ENCODE measurements around the gene TRMT61A.

The TRMT61A gene

GRCh38 chr14:103556946-103557758, 28.2 kb downstream of the TRMT61A start:
- TF ChIP-seq, protein P1, sequence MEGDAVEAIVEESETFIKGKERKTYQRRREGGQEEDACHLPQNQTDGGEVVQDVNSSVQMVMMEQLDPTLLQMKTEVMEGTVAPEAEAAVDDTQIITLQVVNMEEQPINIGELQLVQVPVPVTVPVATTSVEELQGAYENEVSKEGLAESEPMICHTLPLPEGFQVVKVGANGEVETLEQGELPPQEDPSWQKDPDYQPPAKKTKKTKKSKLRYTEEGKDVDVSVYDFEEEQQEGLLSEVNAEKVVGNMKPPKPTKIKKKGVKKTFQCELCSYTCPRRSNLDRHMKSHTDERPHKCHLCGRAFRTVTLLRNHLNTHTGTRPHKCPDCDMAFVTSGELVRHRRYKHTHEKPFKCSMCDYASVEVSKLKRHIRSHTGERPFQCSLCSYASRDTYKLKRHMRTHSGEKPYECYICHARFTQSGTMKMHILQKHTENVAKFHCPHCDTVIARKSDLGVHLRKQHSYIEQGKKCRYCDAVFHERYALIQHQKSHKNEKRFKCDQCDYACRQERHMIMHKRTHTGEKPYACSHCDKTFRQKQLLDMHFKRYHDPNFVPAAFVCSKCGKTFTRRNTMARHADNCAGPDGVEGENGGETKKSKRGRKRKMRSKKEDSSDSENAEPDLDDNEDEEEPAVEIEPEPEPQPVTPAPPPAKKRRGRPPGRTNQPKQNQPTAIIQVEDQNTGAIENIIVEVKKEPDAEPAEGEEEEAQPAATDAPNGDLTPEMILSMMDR (IDR thresholded peaks at IDR 0.05; ENCODE audit: low read depth, low read length, missing control alignments), result no peak
- H3K27ac ChIP-seq, result no peak overlapping the region
- H3K4me3 ChIP-seq (ENCODE audit: low read depth, low read length), result no peak overlapping the region

DNA sequence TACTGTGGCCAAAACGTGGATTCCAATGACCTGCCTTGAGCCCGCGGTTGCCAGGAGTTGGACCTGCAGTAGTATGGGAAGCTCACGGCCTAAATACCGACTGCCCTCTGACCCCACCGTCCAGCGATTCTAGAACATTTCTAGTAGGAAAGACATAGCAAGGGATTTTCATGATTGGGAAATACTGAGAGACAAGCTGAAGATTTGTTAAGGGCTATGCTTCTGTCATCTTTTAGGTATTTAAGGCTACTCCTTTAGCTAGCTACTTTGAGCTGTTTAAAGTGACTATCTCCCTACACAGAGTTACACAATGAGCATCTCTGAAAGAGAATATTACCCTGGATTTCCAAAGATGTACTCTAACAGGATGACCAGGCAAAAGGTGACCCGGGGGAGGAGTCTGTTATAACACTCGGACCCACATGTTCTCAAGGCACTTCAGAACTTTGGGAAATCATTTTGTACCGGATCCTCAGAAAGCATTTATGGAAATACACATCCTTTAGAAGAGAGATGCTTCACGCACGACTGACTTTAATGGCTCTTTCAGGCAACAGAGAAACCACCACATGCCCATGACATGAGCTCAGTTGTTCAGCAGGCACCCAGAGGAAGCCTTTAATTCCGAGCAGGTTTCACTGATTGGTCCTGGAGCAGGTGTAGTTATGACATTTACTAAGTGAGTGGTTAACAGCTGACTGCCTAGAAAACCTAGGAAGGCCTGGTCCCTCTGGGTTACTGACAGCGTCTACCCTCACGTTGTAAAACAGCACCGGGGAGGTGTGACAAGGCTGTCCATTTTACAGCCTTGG, 29.3 kb downstream of the TRMT61A start:
- H3K27ac ChIP-seq, result no peak overlapping the region
- in situ Hi-C loops (cut with HindIII; ENCODE audit: low pct_ligation_motif_present, low sequenced_read_pairs), result no loop called here
- TF ChIP-seq, protein P1 (IDR thresholded peaks at IDR 0.05; ENCODE audit: low read depth, low read length, missing control alignments), result no peak
- no peaks in the 10 kb centered on the region for H3K27me3 ChIP-seq (replicated peaks)
- peaks cover 9% of the 10 kb centered on the region for H3K36me3 ChIP-seq (replicated peaks)
- no peak overlapping the region for H3K4me3 ChIP-seq (ENCODE audit: low read depth, low read length)
- no peak for DNase-seq

More at GRCh38 chr14:103556946-103557758, 28.2 kb downstream of the TRMT61A start:
- no peak for DNase-seq
- Histone ChIP-seq H3K36me3 (replicated peaks) (peaks cover 9% of the 10 kb centered on the region), H3K27me3 (replicated peaks) (no peaks in the 10 kb centered on the region)
- in situ Hi-C loops (cut with HindIII; ENCODE audit: low pct_ligation_motif_present, low sequenced_read_pairs), result no loop called here

GRCh38 chr14:103559766-103560165, 30.8 kb downstream of the TRMT61A start:
- in situ Hi-C loops (cut with HindIII; ENCODE audit: low pct_ligation_motif_present, low sequenced_read_pairs), result no loop called here
- Histone ChIP-seq H3K27ac (no peak overlapping the region), H3K36me3 (replicated peaks) (peaks cover 9% of the 10 kb centered on the region), H3K4me3 (ENCODE audit: low read depth, low read length) (no peak overlapping the region), H3K27me3 (replicated peaks) (no peaks in the 10 kb centered on the region)
- TF ChIP-seq, protein P1 (IDR thresholded peaks at IDR 0.05; ENCODE audit: low read depth, low read length, missing control alignments), result no peak
- no peak for DNase-seq

DNA sequence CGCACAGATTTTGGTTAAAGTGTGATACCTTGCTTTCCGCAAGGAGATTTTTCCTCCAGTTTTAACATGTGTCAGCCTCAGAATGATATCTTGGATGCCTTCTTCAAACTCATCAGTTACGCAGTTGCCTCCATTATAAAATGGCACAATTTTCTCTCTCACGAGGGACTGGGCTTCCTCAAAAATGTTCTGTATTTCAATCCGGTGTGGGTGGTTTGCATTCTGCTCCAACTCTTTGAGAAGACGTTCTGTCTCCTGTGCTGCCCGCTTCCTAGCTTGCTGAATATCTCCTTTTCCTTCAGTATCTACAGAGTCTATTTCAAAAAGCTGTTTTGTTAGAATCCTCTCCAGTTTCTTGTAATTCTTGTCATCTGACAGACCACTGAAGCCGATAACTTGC, 31.7 kb downstream of the TRMT61A start:
- TF ChIP-seq, protein P1 (IDR thresholded peaks at IDR 0.05; ENCODE audit: low read depth, low read length, missing control alignments), result no peak
- Histone ChIP-seq H3K4me3 (ENCODE audit: low read depth, low read length) (no peak overlapping the region), H3K27ac (no peak overlapping the region), H3K36me3 (replicated peaks) (peaks cover 9% of the 10 kb centered on the region), H3K27me3 (replicated peaks) (no peaks in the 10 kb centered on the region)
- no peak for DNase-seq
- in situ Hi-C loops (cut with HindIII; ENCODE audit: low pct_ligation_motif_present, low sequenced_read_pairs), result no loop called here

- in situ Hi-C loops (cut with HindIII; ENCODE audit: low pct_ligation_motif_present, low sequenced_read_pairs), result no loop called here
- H3K27me3 ChIP-seq (replicated peaks), result no peaks in the 10 kb centered on the region
- peak overlapping the region; percentile 96 for H3K27ac ChIP-seq
- TF ChIP-seq, protein P1 (IDR thresholded peaks at IDR 0.05; ENCODE audit: low read depth, low read length, missing control alignments), result no peak
- peak; percentile 48 for DNase-seq
- H3K36me3 ChIP-seq (replicated peaks), result peaks cover 9% of the 10 kb centered on the region
- peak overlapping the region; percentile 85 for H3K4me3 ChIP-seq (ENCODE audit: low read depth, low read length)
Measured at GRCh38 chr14:103561381-103562178, 32.6 kb downstream of the TRMT61A start.

All from brain microvascular endothelial cell (primary cell).